Activated CD8-positive, alpha-beta memory T cell treated with anti-CD3 and anti-CD28 coated beads, Interleukin-2, amount 10 ng/mL, durations not matched to agents 7 days and 5 days (primary cell): ENCODE data around the gene PTPRG. TPM values are rescaled to one million over a fixed set of nuclear protein-coding genes. Genes with fewer than 3 reads are reported as not detected.

Experiments
- ATAC-seq: fragments of 150-1000 bp; cut with Tn5 transposase; one replicate; pipeline ENCODE4 v1.10.0; 2021; ENCODE audit warnings: moderate library complexity
- CTCF ChIA-PET: fragments of 350-600 bp; sonication (Branson Sonifier 250); formaldehyde crosslinking; loops from one replicate; lab custom pipeline; 2021; ENCODE audit warnings: antibody characterized with exemption; lab: Charles Lee
- DNase-seq: peaks from one replicate; pipeline ENCODE4 v3.0.0-alpha.2; 2020
- H3K27ac Mint-ChIP-seq: one replicate; pipeline ENCODE4 v1.8.0; 2021; ENCODE audit warnings: mild to moderate bottlenecking, mixed read lengths
- H3K27me3 Mint-ChIP-seq: one replicate; pipeline ENCODE4 v1.8.0; 2021; ENCODE audit warnings: mixed read lengths
- H3K36me3 Mint-ChIP-seq: one replicate; pipeline ENCODE4 v1.8.0; 2021; ENCODE audit warnings: mild to moderate bottlenecking, mixed read lengths
- H3K4me1 Mint-ChIP-seq: one replicate; pipeline ENCODE4 v1.8.0; 2021; ENCODE audit warnings: mixed read lengths
- H3K4me3 Mint-ChIP-seq: one replicate; pipeline ENCODE4 v1.8.0; 2021; ENCODE audit warnings: mild to moderate bottlenecking, moderate library complexity, mixed read lengths
- H3K9me3 Mint-ChIP-seq: one replicate; pipeline ENCODE4 v1.8.0; 2022; ENCODE audit warnings: low read depth, mixed read lengths
- total RNA-seq, 2 experiments: library from RNA; stranded (reverse); gene quantifications; one replicate each; pipeline ENCODE4 v1.2.3, GENCODE V29; 2021

Gene PTPRG
- total RNA-seq, 2 experiments from 2014 or later, result 0.21 TPM; not detected in 1

- Mint-ChIP-seq H3K9me3 (no peaks in the 10 kb centered on the region), H3K27ac (no peak overlapping the region), H3K36me3 (no peaks in the 10 kb centered on the region), H3K27me3 (no peaks in the 10 kb centered on the region), H3K4me3 (no peak overlapping the region), H3K4me1 (no peaks in the 10 kb centered on the region)
- ATAC-seq (no peak), DNase-seq (no peak)
- CTCF ChIA-PET, result no interaction called here
Observed at GRCh38 chr3:61996366-61996765, 435.0 kb downstream of the PTPRG start.

DNA sequence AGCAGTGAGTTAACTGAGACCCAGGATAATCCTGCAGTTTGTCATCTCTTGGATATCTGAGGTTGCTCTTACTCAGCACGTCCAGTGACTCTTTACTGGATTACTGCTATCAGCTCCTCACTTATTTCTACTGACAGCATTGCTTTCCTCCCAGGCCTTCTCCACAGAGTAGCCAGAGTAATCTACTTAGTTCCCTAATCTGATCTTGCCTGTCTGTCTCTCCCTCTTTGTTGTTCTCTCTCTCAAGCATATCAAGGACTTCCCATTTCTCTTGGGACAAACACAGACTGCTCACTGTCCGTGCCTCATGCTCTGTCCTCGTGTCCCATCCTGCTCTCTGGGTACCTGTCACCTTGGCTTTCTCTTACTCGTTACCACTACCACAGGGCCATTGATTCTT, 435.7 kb downstream of the PTPRG start:
- Mint-ChIP-seq H3K27ac (no peak overlapping the region), H3K36me3 (no peaks in the 10 kb centered on the region), H3K9me3 (no peaks in the 10 kb centered on the region), H3K4me3 (no peak overlapping the region), H3K27me3 (no peaks in the 10 kb centered on the region), H3K4me1 (no peaks in the 10 kb centered on the region)
- CTCF ChIA-PET, result no interaction called here
- ATAC-seq (no peak), DNase-seq (no peak)

DNA sequence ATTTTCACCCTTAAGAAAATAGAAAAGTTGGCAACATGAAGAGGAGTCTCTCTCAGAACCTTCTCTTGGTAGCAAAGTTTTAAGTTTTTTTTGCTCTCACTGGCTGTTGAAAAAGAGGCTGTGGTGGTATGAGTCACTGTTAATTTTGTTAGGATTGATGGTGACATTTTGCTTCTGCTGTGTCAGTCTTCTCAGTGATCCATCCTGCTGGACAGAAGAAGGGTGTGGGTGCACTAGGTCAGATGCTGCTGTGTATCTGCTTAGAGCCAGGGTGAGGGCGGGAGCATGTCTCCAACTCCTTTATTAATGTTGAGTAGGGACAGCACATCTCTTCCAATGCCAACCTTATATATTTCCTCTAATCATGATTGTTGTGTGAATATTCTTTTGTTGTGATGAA, 442.5 kb downstream of the PTPRG start:
- ATAC-seq (no peak), DNase-seq (no peak)
- Mint-ChIP-seq H3K4me3 (no peak overlapping the region), H3K9me3 (no peaks in the 10 kb centered on the region), H3K27me3 (no peaks in the 10 kb centered on the region), H3K4me1 (no peaks in the 10 kb centered on the region), H3K27ac (no peak overlapping the region), H3K36me3 (no peaks in the 10 kb centered on the region)
- CTCF ChIA-PET, result no interaction called here

DNA sequence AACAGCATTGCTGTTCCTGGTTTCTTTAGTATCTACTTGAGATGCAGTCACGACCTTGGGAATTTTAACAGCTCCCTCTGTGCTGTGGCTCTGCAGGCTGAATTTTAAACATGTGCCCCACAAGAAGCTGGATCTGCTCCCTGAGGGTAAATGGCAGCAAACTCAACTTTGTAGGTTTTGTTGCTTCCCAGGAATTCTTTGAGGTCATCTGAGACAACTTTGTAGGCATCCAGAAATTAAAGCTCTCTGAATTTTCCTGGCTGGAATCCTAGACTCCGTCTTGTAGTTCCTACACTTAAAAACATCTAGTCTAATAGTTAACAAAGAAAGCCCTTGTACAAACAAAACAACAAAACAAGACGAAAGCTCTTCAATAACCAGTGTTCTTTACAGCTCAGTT, 445.7 kb downstream of the PTPRG start:
- Mint-ChIP-seq H3K27me3 (no peaks in the 10 kb centered on the region), H3K27ac (no peak overlapping the region), H3K4me3 (no peak overlapping the region), H3K9me3 (no peaks in the 10 kb centered on the region), H3K4me1 (no peaks in the 10 kb centered on the region), H3K36me3 (no peaks in the 10 kb centered on the region)
- CTCF ChIA-PET, result no interaction called here
- ATAC-seq (no peak), DNase-seq (no peak)

DNA sequence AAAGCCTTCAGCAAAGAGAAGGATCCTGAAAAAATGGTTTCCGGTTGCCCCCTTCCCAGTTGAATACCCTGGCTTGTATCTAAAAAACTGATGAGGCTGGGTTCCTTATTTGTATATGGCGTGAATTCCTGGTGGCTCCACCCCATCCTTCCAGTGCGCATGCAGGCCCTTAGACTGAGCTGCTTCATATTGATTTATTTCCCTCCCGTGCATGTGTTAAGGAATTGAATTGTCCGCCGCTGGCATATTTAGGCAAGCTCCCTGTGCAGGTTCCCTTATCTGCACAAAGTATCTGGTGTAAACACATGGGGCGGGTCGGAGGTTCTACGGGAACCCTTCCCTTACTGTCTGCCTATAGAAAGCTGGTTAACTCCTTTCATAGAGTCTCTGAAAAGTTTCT, 449.6 kb downstream of the PTPRG start:
- Mint-ChIP-seq H3K36me3 (no peaks in the 10 kb centered on the region), H3K27me3 (no peaks in the 10 kb centered on the region), H3K4me1 (no peaks in the 10 kb centered on the region), H3K9me3 (no peaks in the 10 kb centered on the region), H3K4me3 (no peak overlapping the region), H3K27ac (no peak overlapping the region)
- no peak for DNase-seq
- ATAC-seq, result no peak
- CTCF ChIA-PET, result no interaction called here

- Mint-ChIP-seq H3K27me3 (no peaks in the 10 kb centered on the region), H3K4me1 (no peaks in the 10 kb centered on the region), H3K36me3 (no peaks in the 10 kb centered on the region), H3K27ac (no peak overlapping the region), H3K4me3 (no peak overlapping the region), H3K9me3 (peaks cover 1% of the 10 kb centered on the region)
- DNase-seq (no peak), ATAC-seq (no peak)
- CTCF ChIA-PET, result no interaction called here
Observed at GRCh38 chr3:62011666-62012065, 450.3 kb downstream of the PTPRG start.

- peaks cover 2% of the 10 kb centered on the region for H3K9me3 Mint-ChIP-seq
- CTCF ChIA-PET, result no interaction called here
- H3K4me3 Mint-ChIP-seq, result no peak overlapping the region
- no peaks in the 10 kb centered on the region for H3K36me3 Mint-ChIP-seq
- no peak overlapping the region for H3K27ac Mint-ChIP-seq
- ATAC-seq (no peak), DNase-seq (no peak)
- no peaks in the 10 kb centered on the region for H3K4me1 Mint-ChIP-seq
- no peaks in the 10 kb centered on the region for H3K27me3 Mint-ChIP-seq
Observed at GRCh38 chr3:62013951-62014350, 452.6 kb downstream of the PTPRG start.

- no peaks in the 10 kb centered on the region for H3K4me1 Mint-ChIP-seq
- no peak overlapping the region for H3K4me3 Mint-ChIP-seq
- H3K36me3 Mint-ChIP-seq, result no peaks in the 10 kb centered on the region
- DNase-seq, result no peak
- CTCF ChIA-PET, result no interaction called here
- no peak for ATAC-seq
- peaks cover 2% of the 10 kb centered on the region for H3K9me3 Mint-ChIP-seq
- H3K27ac Mint-ChIP-seq, result no peak overlapping the region
- no peaks in the 10 kb centered on the region for H3K27me3 Mint-ChIP-seq
Observed at GRCh38 chr3:62015111-62015510, 453.7 kb downstream of the PTPRG start.

DNA sequence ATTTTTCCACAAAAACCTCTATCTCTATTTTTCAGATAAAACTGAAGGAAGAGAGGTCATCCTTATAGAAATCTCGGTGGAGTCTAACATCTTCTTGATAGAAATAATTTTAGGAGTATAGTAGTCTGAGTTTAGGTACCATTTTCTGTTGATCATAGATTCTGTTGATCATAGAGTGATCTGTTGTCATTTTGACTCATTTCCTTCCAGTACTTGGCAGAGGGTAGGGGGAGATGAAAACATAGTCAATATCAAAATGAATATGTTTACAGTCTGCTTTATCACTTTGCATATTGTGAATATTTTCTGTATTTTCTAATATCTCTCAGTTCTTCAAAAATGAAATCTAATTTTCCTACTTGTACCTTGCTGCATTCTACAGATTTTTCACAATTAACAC, 458.5 kb downstream of the PTPRG start:
- Mint-ChIP-seq H3K27ac (no peak overlapping the region), H3K36me3 (no peaks in the 10 kb centered on the region), H3K4me3 (no peak overlapping the region), H3K4me1 (no peaks in the 10 kb centered on the region), H3K27me3 (no peaks in the 10 kb centered on the region), H3K9me3 (peaks cover 2% of the 10 kb centered on the region)
- ATAC-seq, result no peak
- CTCF ChIA-PET, result no interaction called here
- no peak for DNase-seq

DNA sequence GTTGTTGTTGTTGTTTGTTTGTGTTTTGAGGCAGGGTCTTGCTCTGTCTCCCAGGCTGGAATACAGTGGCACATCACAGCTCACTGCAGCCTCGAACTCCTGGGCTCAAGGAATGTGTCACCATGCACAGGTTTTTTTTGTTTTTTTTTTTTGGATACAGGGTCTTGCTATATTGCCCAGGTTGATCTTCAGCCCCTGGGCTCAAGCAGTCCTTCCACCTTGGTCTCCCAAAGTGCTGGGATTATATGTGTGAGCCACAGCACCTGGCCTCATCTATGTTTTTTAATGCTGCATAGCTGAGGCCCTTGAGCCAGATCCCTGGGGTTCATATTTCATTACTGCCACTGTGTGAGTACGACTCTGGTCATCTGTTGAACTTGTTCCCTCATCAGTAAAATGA, 459.3 kb downstream of the PTPRG start:
- Mint-ChIP-seq H3K9me3 (peaks cover 2% of the 10 kb centered on the region), H3K4me1 (no peaks in the 10 kb centered on the region), H3K27ac (no peak overlapping the region), H3K36me3 (no peaks in the 10 kb centered on the region), H3K4me3 (no peak overlapping the region), H3K27me3 (no peaks in the 10 kb centered on the region)
- ATAC-seq (no peak), DNase-seq (no peak)
- CTCF ChIA-PET, result no interaction called here

DNA sequence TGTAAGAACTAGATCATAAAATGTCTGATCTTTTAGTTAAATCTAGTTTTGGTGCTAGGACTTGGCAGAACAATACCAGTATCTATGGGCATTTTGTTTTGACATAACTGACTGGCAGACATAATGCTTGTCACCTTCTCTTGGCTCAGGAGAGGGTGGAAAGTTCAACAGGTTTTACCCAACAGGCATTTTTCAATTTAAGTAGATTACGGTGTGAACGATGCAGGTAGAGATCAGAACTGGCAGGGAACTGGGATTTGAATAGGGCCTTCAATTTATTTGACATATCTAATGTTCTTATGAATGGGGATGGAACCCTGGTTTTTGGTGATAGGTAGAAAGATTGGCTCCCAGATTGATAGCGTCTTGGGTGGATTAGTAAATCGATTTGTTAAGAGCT, 460.9 kb downstream of the PTPRG start:
- Mint-ChIP-seq H3K4me1 (no peaks in the 10 kb centered on the region), H3K36me3 (no peaks in the 10 kb centered on the region), H3K27ac (no peak overlapping the region), H3K4me3 (no peak overlapping the region), H3K9me3 (no peaks in the 10 kb centered on the region), H3K27me3 (no peaks in the 10 kb centered on the region)
- CTCF ChIA-PET, result no interaction called here
- DNase-seq (no peak), ATAC-seq (no peak)

- CTCF ChIA-PET, result no interaction called here
- DNase-seq, result no peak
- no peak overlapping the region for H3K27ac Mint-ChIP-seq
- no peak overlapping the region for H3K4me3 Mint-ChIP-seq
- no peak for ATAC-seq
- no peaks in the 10 kb centered on the region for H3K9me3 Mint-ChIP-seq
- H3K27me3 Mint-ChIP-seq, result no peaks in the 10 kb centered on the region
- H3K4me1 Mint-ChIP-seq, result no peaks in the 10 kb centered on the region
- H3K36me3 Mint-ChIP-seq, result no peaks in the 10 kb centered on the region
Observed at GRCh38 chr3:62024882-62025281, 463.5 kb downstream of the PTPRG start.

DNA sequence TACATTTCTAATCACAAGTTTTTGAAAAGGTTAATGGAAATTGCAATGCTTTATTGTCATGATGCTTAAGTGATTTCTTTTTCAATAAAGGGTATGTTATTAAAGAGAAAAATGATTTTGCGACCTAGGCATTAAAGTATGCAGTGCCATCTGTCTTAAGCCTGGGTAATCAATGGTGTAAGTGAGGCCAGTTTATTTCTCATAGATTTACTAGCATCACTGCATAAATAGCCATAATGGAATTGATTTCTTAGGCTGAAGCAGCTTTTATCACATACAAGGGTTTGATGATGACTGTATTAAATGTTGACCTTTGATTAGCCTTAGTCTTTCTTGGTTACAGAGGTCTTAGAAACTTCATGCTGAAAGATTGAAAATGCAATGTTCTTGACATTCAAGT, 464.5 kb downstream of the PTPRG start:
- H3K27ac Mint-ChIP-seq, result no peak overlapping the region
- H3K9me3 Mint-ChIP-seq, result no peaks in the 10 kb centered on the region
- CTCF ChIA-PET, result no interaction called here
- no peak for DNase-seq
- H3K27me3 Mint-ChIP-seq, result no peaks in the 10 kb centered on the region
- H3K4me3 Mint-ChIP-seq, result no peak overlapping the region
- H3K4me1 Mint-ChIP-seq, result no peaks in the 10 kb centered on the region
- no peaks in the 10 kb centered on the region for H3K36me3 Mint-ChIP-seq
- ATAC-seq, result no peak

DNA sequence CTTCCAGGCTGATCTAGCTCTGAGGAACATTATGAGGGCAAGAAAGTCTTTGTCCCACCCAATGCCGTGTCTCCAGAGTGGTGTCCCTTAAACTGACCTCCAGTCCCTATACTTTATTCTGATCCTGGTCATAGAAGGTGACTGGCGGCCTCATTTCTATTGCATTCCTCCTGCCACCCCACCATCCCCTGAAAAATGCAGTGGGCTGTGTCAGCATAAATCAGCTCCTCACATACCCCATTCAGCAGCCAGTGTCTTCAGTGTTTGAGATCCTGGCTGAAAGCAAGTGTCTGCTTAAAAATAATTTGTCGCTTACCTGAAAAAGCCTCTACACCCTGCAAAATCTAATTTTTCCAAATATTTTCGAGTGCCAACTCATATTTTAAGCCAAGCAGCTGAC, 465.9 kb downstream of the PTPRG start:
- ATAC-seq, result no peak
- CTCF ChIA-PET, result no interaction called here
- H3K4me3 Mint-ChIP-seq, result no peak overlapping the region
- H3K4me1 Mint-ChIP-seq, result no peaks in the 10 kb centered on the region
- no peaks in the 10 kb centered on the region for H3K36me3 Mint-ChIP-seq
- DNase-seq, result no peak
- H3K9me3 Mint-ChIP-seq, result no peaks in the 10 kb centered on the region
- no peak overlapping the region for H3K27ac Mint-ChIP-seq
- H3K27me3 Mint-ChIP-seq, result no peaks in the 10 kb centered on the region

DNA sequence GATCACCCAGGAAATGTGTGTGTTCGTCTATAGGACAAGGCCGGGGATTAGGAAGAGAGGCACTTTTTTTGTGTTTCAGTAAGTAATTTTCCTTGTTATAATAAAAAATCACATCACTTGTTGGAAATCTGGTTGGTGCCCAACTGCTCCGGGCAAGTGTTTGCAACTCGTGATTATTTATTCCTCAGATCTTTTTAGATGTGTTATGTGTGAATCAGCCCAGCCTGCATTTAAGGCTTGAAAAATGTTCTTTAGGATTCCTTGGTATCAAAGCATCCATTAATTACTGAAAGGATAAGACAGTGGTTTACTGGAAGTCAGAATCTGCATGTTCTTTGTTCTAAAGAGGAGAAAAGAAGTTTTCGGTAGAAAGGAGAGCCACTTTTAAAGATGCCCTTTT, 466.4 kb downstream of the PTPRG start:
- Mint-ChIP-seq H3K27ac (no peak overlapping the region), H3K4me3 (no peak overlapping the region), H3K36me3 (no peaks in the 10 kb centered on the region), H3K4me1 (no peaks in the 10 kb centered on the region), H3K9me3 (no peaks in the 10 kb centered on the region), H3K27me3 (no peaks in the 10 kb centered on the region)
- ATAC-seq (no peak), DNase-seq (no peak)
- CTCF ChIA-PET, result no interaction called here
